Mononuclear cell (primary cell): ENCODE results near the gene MOCS3. TPM values are rescaled to one million over a fixed set of nuclear protein-coding genes. Genes with fewer than 3 reads are reported as not detected.

Source experiments
- H3K27me3 ChIP-seq: 2 replicates; pipeline ENCODE4 v1.6.0; 2011; ENCODE audit warnings: low read length, control low read depth; ENCODE audit not compliant: insufficient read depth
- H3K4me1 ChIP-seq: 2 replicates; pipeline ENCODE4 v1.5.1; 2011; ENCODE audit warnings: mild to moderate bottlenecking, low read length, control low read depth; ENCODE audit not compliant: insufficient read depth
- H3K4me3 ChIP-seq: 2 replicates; pipeline ENCODE4 v1.5.1; 2011; ENCODE audit warnings: mild to moderate bottlenecking, low read length, moderate library complexity
- H3K9me3 ChIP-seq: 2 replicates; pipeline ENCODE4 v1.5.1; 2011; ENCODE audit warnings: low read depth, mild to moderate bottlenecking, control low read depth, low read length
- total RNA-seq: library from RNA; depleted of rRNA; stranded (reverse); fragments of >200 nt; gene quantifications from one replicate; pipeline ENCODE4 v1.2.3, GENCODE V29; 2012

The MOCS3 gene
- total RNA-seq, 1 donor: 3.8 TPM

- Histone ChIP-seq H3K4me3 (no peak overlapping the region), H3K9me3 (no peaks in the 10 kb centered on the region), H3K27me3 (peaks cover 6% of the 10 kb centered on the region), H3K4me1 (no peaks in the 10 kb centered on the region)
Observed at GRCh38 chr20:50987493-50988210, 29.0 kb downstream of the MOCS3 start.

GRCh38 chr20:50991076-50991475 is 32.5 kb downstream of the MOCS3 start:
- Histone ChIP-seq H3K4me1 (no peaks in the 10 kb centered on the region), H3K27me3 (peaks cover 4% of the 10 kb centered on the region), H3K4me3 (no peak overlapping the region), H3K9me3 (no peaks in the 10 kb centered on the region)

- H3K27me3 ChIP-seq: no peaks in the 10 kb centered on the region
- no peaks in the 10 kb centered on the region for H3K9me3 ChIP-seq
- no peak overlapping the region for H3K4me3 ChIP-seq
- no peaks in the 10 kb centered on the region for H3K4me1 ChIP-seq
Observed at GRCh38 chr20:50992336-50992732, 33.7 kb downstream of the MOCS3 start.

GRCh38 chr20:50992733-50993457 is 34.3 kb downstream of the MOCS3 start:
- Histone ChIP-seq H3K27me3 (peaks cover 2% of the 10 kb centered on the region), H3K4me3 (no peak overlapping the region), H3K4me1 (no peaks in the 10 kb centered on the region), H3K9me3 (no peaks in the 10 kb centered on the region)

- H3K4me3 ChIP-seq: no peak overlapping the region
- peaks cover 2% of the 10 kb centered on the region for H3K27me3 ChIP-seq
- H3K4me1 ChIP-seq: no peaks in the 10 kb centered on the region
- H3K9me3 ChIP-seq: no peaks in the 10 kb centered on the region
Observed at GRCh38 chr20:50993876-50994275, 35.3 kb downstream of the MOCS3 start.

GRCh38 chr20:50995506-50995905 is 36.9 kb downstream of the MOCS3 start:
- H3K27me3 ChIP-seq: peaks cover 2% of the 10 kb centered on the region
- H3K9me3 ChIP-seq: no peaks in the 10 kb centered on the region
- no peaks in the 10 kb centered on the region for H3K4me1 ChIP-seq
- H3K4me3 ChIP-seq: no peak overlapping the region

GRCh38 chr20:50996901-50997865 is 38.6 kb downstream of the MOCS3 start:
- Histone ChIP-seq H3K4me1 (no peaks in the 10 kb centered on the region), H3K9me3 (no peaks in the 10 kb centered on the region), H3K27me3 (peaks cover 2% of the 10 kb centered on the region), H3K4me3 (no peak overlapping the region)

- Histone ChIP-seq H3K27me3 (peaks cover 2% of the 10 kb centered on the region), H3K9me3 (no peaks in the 10 kb centered on the region), H3K4me1 (no peaks in the 10 kb centered on the region), H3K4me3 (no peak overlapping the region)
Observed at GRCh38 chr20:50999355-50999754, 40.7 kb downstream of the MOCS3 start.

GRCh38 chr20:51001430-51002265 is 43.0 kb downstream of the MOCS3 start:
- H3K4me1 ChIP-seq: no peaks in the 10 kb centered on the region
- no peak overlapping the region for H3K4me3 ChIP-seq
- no peaks in the 10 kb centered on the region for H3K9me3 ChIP-seq
- peaks cover 2% of the 10 kb centered on the region for H3K27me3 ChIP-seq

- no peaks in the 10 kb centered on the region for H3K9me3 ChIP-seq
- H3K27me3 ChIP-seq: no peaks in the 10 kb centered on the region
- no peak overlapping the region for H3K4me3 ChIP-seq
- H3K4me1 ChIP-seq: no peaks in the 10 kb centered on the region
Observed at GRCh38 chr20:51002633-51003032, 44.0 kb downstream of the MOCS3 start.

GRCh38 chr20:51003753-51004152 is 45.1 kb downstream of the MOCS3 start:
- Histone ChIP-seq H3K27me3 (no peaks in the 10 kb centered on the region), H3K4me3 (no peak overlapping the region), H3K9me3 (no peaks in the 10 kb centered on the region), H3K4me1 (no peaks in the 10 kb centered on the region)

- no peak overlapping the region for H3K4me3 ChIP-seq
- no peaks in the 10 kb centered on the region for H3K9me3 ChIP-seq
- H3K27me3 ChIP-seq: no peaks in the 10 kb centered on the region
- no peaks in the 10 kb centered on the region for H3K4me1 ChIP-seq
Observed at GRCh38 chr20:51004305-51004727, 45.7 kb downstream of the MOCS3 start.

- Histone ChIP-seq H3K4me1 (no peaks in the 10 kb centered on the region), H3K4me3 (no peak overlapping the region), H3K27me3 (no peaks in the 10 kb centered on the region), H3K9me3 (no peaks in the 10 kb centered on the region)
Observed at GRCh38 chr20:51004781-51005180, 46.2 kb downstream of the MOCS3 start.

- no peaks in the 10 kb centered on the region for H3K27me3 ChIP-seq
- no peak overlapping the region for H3K4me3 ChIP-seq
- H3K9me3 ChIP-seq: no peaks in the 10 kb centered on the region
- no peaks in the 10 kb centered on the region for H3K4me1 ChIP-seq
Observed at GRCh38 chr20:51005214-51005613, 46.6 kb downstream of the MOCS3 start.
